ENCODE results near the gene ATP6V0A4.
"Not testable (repeated sequence)": the region's sequence is repeated elsewhere in the genome, so short reads cannot be mapped to it uniquely, and the experiment has no call there.

The ATP6V0A4 gene

DNA sequence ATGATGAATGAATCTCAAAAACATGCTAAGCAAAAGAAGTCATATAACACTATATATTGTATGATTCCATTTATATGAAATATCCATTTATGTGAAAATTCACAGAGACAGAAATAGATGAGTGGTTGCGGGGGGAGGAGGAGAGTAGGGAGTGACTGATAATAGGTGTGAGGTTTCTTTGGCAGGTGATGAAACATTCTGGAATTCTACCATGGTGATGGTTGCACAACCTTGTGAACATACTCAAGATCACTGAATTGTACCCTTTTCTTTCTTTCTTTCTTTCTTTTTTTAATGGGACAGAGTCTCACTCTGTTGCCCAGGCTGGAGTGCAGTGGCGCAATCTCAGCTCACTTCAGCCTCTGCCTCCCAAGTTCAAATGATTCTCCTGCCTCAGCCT lies 107.5 kb downstream of the ATP6V0A4 start:
- no peak overlapping the region for H3K27ac ChIP-seq
- H3K4me3 ChIP-seq (ENCODE audit: low read depth in 1 of 2, low read length in 1 of 2), result no peak overlapping the region
- H3K9me3 ChIP-seq, result no peaks in the 10 kb centered on the region
- TF ChIP-seq, protein P1, sequence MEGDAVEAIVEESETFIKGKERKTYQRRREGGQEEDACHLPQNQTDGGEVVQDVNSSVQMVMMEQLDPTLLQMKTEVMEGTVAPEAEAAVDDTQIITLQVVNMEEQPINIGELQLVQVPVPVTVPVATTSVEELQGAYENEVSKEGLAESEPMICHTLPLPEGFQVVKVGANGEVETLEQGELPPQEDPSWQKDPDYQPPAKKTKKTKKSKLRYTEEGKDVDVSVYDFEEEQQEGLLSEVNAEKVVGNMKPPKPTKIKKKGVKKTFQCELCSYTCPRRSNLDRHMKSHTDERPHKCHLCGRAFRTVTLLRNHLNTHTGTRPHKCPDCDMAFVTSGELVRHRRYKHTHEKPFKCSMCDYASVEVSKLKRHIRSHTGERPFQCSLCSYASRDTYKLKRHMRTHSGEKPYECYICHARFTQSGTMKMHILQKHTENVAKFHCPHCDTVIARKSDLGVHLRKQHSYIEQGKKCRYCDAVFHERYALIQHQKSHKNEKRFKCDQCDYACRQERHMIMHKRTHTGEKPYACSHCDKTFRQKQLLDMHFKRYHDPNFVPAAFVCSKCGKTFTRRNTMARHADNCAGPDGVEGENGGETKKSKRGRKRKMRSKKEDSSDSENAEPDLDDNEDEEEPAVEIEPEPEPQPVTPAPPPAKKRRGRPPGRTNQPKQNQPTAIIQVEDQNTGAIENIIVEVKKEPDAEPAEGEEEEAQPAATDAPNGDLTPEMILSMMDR (IDR thresholded peaks at IDR 0.05), result no peak
- no peaks in the 10 kb centered on the region for H3K36me3 ChIP-seq
- H3K4me1 ChIP-seq (ENCODE audit: control insufficient read depth in 1 of 2, insufficient read depth in 1 of 2, low read depth in 1 of 2, low read length in 1 of 2), result no peaks in the 10 kb centered on the region
- H3K27me3 ChIP-seq, result no peaks in the 10 kb centered on the region

DNA sequence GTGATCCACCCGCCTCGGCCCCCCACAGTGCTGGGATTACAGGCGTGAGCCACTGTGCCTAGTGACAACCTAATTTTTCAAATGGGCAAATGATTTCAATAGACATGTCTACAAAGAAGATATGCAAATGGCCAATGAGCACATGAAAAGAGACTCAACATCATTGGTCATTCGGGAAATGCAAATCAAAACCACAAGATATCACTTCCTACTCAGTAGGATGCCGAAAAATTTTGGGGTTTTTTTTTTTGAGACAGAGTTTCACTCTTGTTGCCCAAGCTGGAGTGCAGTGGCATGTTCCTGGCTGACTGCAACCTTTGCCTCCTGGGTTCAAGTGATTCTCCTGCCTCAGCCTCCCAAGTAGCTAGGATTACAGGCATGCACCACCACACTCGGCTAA lies 110.0 kb downstream of the ATP6V0A4 start:
- not testable (repeated sequence) for H3K9me3 ChIP-seq; H3K27me3 ChIP-seq; H3K36me3 ChIP-seq; H3K27ac ChIP-seq; H3K4me3 ChIP-seq (ENCODE audit: low read depth in 1 of 2, low read length in 1 of 2); H3K4me1 ChIP-seq (ENCODE audit: control insufficient read depth in 1 of 2, insufficient read depth in 1 of 2, low read depth in 1 of 2, low read length in 1 of 2)

DNA sequence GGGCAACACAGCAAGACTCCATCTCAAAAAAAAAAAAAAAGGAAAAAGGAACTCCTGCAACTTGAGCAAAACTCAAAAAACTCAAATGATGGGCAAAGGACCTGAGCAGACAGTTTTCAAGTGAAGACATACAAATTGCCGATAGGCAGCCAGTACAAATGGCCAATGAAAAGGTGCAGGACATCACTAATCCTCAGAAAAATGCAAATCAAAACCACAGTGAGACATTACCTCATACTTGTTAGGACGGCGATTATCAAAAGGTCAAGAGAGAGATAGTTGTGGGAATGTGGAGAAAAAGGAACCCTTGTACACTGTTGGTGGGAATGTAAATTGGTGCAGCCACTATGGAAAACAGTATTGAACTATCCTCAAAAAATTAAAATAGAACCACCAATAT lies 113.7 kb downstream of the ATP6V0A4 start:
- Histone ChIP-seq H3K4me1 (ENCODE audit: control insufficient read depth in 1 of 2, insufficient read depth in 1 of 2, low read depth in 1 of 2, low read length in 1 of 2) (no peaks in the 10 kb centered on the region), H3K9me3 (no peaks in the 10 kb centered on the region), H3K36me3 (no peaks in the 10 kb centered on the region), H3K27me3 (no peaks in the 10 kb centered on the region), H3K27ac (no peak overlapping the region), H3K4me3 (ENCODE audit: low read depth in 1 of 2, low read length in 1 of 2) (no peak overlapping the region)
- TF ChIP-seq, protein P1 (IDR thresholded peaks at IDR 0.05), result no peak

DNA sequence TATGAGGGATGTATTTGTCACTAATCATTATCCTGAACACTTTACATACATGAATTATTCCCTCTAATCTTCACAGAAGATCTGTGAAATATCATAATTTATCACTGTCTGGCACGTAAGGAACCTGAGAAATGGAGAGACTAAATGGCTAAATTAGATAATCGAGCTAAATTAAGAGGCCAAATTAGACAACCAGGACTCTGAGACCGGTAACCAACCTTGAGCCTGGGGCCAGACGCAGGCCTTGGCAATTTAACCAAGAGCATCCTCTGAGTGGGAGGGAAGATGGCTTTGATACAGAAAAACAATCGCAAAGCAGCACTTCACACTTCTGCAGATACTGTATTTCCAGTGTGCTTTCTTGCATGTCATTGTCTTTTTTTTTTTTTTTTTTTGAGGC lies 118.2 kb downstream of the ATP6V0A4 start:
- TF ChIP-seq, protein P1 (IDR thresholded peaks at IDR 0.05), result no peak
- no peaks in the 10 kb centered on the region for H3K4me1 ChIP-seq (ENCODE audit: control insufficient read depth in 1 of 2, insufficient read depth in 1 of 2, low read depth in 1 of 2, low read length in 1 of 2)
- no peaks in the 10 kb centered on the region for H3K36me3 ChIP-seq
- no peak overlapping the region for H3K4me3 ChIP-seq (ENCODE audit: low read depth in 1 of 2, low read length in 1 of 2)
- H3K9me3 ChIP-seq, result no peaks in the 10 kb centered on the region
- H3K27me3 ChIP-seq, result no peaks in the 10 kb centered on the region
- H3K27ac ChIP-seq, result no peak overlapping the region

DNA sequence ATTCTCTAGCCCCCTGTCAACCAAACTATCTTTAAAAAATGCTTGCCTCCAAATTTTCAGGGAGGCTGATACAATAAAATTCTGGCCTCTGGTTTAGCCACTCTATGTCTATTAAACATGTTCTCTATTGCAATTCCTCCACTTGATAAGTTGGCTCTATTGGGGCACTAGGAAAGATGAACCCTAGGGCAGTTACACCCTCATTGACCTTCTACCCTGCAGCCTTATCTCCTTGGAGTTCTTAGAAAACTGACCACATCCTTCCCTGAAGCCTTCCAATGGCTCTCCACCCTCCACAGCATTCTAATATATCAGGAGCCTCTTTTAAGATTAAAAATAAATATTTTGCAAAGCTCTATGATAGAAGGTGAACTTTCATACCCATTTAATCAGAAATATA lies 127.4 kb downstream of the ATP6V0A4 start:
- Histone ChIP-seq H3K4me1 (ENCODE audit: control insufficient read depth in 1 of 2, insufficient read depth in 1 of 2, low read depth in 1 of 2, low read length in 1 of 2) (no peaks in the 10 kb centered on the region), H3K36me3 (no peaks in the 10 kb centered on the region), H3K9me3 (no peaks in the 10 kb centered on the region), H3K27me3 (peaks cover 25% of the 10 kb centered on the region), H3K4me3 (ENCODE audit: low read depth in 1 of 2, low read length in 1 of 2) (no peak overlapping the region), H3K27ac (no peak overlapping the region)
- TF ChIP-seq, protein P1 (IDR thresholded peaks at IDR 0.05), result no peak

DNA sequence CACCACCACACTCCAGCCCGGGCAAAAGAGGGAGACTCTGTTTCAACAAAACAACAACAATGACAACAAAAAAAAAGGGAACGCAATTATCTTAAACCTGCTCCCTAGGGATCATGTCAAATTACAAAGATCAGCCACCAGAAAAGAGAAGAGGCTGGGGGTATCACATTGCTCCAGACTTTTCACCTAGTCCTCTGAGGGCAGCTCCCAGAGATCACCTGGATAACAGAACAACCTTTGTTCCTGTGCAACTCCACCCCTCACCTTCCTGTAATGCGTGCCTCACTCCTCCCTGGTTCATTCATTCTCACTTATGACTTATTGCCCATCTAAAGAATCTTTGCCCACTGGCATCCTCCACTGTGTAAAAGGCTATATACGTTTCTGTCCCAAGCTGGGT lies 128.6 kb downstream of the ATP6V0A4 start:
- TF ChIP-seq, protein P1 (IDR thresholded peaks at IDR 0.05), result no peak
- H3K4me1 ChIP-seq (ENCODE audit: control insufficient read depth in 1 of 2, insufficient read depth in 1 of 2, low read depth in 1 of 2, low read length in 1 of 2), result peaks cover 2% of the 10 kb centered on the region in 2 experiments
- H3K27me3 ChIP-seq, result peaks cover 37% of the 10 kb centered on the region
- no peak overlapping the region for H3K4me3 ChIP-seq (ENCODE audit: low read depth in 1 of 2, low read length in 1 of 2)
- H3K9me3 ChIP-seq, result no peaks in the 10 kb centered on the region
- no peaks in the 10 kb centered on the region for H3K36me3 ChIP-seq
- no peak overlapping the region for H3K27ac ChIP-seq

All from neutrophil (primary cell).